ENCODE data around the gene FAM90A1.
A peak's percentile ranks its signal among the peaks of the same experiment; 100 is the strongest.
"Not testable (repeated sequence)": the region's sequence is repeated elsewhere in the genome, so short reads cannot be mapped to it uniquely, and the experiment has no call there.

FAM90A1 gene

DNA sequence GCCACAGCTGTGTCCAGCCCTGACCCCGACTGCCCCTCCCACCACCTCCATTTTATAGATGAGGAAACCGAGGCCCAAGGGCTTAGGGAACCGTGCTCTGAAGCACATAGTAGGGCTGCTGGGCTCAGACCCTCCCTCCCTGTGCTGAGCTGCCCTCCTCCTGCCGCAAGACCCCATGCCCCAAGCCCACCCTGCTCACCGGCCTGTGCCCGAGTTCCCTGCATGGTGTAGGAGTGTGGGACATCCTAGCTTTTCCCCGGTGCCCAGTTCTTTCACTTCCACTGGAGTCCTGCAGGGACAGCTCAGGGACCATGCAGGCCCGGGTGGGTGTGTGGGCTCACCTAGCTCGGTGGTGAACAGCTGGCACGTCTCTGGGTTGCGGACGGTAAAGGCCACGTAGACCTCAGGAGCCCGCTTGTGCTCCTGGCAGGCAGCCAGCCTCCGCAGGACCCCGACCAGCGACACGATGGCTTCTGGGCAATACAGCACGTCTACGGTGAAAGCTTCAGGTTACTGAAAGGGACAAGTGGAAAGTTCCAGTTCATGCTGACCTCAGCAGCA is 6.6 kb upstream of the FAM90A1 start:
- DNase-seq (ENCODE audit: low read depth) = not testable (repeated sequence)

DNA sequence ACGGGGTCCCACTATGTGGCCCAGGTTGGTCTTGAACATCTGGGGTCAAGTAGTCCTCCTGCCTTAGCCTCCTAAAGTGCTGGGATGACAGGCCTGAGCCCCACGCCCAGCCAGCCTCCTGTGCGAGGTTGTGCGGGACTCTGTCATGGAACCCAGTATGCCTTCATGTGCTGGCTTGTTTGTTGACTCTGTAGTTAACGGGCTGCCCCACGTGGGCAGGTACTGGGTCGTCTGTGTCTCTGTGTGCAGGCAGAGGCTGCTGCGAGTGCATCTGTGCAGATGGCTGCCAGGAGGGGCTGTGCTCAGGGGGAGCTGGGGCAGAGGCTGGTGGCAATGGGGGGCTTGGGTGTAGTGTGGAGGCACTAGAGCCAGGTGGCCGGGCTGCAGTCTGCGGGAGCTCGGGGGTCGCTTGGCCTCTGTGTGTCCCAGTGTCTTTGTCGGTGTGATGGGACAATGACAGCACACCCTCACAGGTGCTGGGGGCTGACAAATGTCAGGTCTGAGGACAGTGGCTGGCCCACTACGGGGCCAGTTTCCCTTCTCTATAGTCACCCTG is 6.0 kb upstream of the FAM90A1 start:
- DNase-seq (ENCODE audit: low read depth) = not testable (repeated sequence)

DNA sequence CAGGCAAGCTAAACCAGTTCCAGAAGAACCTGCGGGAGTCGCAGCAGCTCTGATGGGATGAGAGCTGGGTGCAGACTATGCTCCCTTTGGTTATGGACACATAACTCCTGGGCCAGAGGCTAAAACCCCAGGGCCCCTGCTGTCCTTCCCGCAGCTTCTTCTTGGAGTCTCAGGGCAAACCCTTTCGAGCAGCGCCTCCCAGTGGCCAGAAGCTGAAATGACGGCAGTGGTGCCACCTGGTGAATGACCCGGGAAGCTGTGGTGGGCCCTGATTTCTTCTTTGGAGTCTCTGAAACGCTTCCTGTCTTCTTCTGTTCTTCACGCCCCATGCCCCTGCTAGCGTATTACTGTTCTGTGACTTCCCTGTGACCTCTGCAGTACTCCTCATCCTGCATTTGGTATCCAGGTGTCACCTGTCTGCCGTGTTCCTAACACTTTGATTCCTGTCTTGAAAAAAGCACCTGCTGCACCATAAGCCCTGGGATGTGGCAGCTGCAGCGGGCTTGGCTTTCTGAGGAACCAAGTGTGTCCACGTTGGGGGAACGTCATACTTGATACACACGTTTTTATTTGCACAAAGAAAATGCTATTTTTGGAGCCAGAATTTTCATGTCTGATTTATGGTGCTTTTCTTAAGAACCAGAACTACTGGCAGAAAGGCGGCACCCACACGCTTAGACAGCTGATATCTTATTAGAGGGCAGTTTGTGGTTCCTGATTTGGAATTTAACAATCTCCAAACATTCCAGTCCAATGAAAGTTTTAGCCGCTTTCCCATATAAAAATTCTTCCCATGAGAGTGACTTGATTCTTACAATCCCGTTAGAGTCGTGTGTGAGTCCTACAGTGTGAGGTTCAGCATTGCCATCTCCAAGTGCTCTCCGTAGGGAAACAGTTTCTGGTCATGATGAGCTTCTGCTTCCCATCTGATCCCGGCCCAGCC is 4.5 kb upstream of the FAM90A1 start:
- peak; percentile 57 for DNase-seq (ENCODE audit: low read depth)

DNA sequence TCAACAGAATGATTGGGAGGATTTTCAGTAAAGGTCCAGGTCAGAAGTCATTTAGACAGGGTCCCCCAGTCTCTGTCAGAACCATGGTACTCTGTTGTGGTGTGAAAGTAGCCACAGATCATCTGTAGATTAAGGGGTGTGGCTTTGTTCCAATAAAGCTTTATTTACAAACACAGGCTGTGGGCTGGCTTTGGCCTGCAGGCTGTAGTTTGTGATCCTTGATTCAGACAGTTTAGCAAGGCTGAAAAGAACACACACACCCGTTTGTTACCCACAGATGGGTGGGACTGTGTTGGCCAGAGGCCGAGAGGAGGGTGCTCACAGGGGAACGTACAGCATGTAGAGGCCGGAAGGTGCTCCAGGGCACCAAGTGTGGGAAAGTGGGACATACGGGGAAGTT is 3.6 kb upstream of the FAM90A1 start:
- not testable (repeated sequence) for DNase-seq (ENCODE audit: low read depth)

DNA sequence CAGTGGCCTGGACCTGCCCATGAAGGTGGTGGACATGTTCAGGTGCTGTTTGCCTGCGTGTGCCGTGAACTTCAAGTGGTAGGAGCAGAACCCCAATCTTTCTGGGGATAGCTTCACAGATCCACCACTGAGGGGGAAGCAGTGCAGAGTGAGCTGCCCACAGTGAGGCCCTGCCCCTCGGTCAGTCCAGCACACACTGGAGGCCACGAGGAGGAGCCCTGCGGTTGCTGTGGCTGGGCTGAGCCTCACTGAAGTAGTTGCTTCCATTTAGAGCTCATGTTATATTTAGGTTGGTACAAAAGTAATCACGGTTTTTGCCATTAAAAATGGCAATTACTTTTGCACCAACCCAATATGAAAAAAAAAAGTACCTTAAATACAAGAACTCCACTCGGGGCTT is 2.1 kb upstream of the FAM90A1 start:
- DNase-seq (ENCODE audit: low read depth) = not testable (repeated sequence)

DNA sequence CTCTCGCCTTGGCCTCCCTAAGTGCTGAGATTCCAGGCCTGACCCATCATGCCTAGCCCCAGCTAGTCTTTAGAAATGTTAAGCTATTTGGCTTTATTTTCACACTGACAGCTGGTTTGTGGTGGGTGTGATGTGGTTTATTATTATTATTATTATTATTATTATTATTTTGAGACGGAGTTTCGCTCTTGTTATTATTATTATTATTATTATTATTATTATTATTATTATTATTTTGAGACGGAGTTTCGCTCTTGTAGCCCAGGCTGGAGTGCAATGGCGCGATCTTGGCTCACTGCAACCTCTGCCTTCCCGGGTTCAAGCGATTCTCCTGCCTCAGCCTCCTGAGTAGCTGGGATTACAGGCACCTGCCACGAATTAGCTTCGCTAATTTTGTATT is 1.2 kb upstream of the FAM90A1 start:
- not testable (repeated sequence) for DNase-seq (ENCODE audit: low read depth)

DNA sequence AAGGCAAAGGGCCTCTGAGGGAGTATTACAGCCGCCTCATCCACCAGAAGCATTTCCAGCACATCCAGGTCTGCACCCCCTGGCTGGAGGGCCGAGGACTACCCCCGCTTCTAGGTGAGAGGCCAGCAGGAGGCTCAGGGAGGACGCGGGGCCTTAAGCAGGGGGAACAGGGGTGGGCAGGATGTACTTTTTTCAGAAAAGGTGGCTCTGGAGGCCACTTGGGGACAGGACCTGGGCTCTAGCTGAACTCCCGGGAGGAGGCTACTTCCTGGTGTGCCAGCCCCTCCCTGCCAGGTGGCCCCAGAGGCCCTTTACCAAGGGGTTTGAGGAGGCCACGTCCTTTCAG is 287 bp upstream of the FAM90A1 start:
- DNase-seq (ENCODE audit: low read depth) = not testable (repeated sequence)

DNA sequence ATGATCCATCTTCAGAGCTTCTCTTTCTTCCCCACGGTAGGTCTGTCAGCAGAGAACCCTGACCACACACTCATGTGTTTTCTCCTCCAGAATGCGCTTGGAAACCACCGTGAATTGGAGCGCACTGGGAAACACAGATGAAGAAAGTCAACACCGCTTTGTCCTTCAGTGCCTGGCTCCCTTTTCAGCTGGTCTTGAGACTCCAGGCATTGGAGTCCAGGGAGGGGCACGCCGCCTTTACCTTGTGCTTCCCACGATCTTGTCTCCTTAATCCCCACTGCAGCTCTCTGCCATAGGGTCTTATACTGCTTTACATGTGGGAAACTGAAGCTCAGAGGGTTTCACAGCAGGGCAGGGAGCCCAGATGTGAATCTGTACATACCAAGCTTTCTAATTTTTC is 1.1 kb downstream of the FAM90A1 start:
- DNase-seq (ENCODE audit: low read depth) = no peak

DNA sequence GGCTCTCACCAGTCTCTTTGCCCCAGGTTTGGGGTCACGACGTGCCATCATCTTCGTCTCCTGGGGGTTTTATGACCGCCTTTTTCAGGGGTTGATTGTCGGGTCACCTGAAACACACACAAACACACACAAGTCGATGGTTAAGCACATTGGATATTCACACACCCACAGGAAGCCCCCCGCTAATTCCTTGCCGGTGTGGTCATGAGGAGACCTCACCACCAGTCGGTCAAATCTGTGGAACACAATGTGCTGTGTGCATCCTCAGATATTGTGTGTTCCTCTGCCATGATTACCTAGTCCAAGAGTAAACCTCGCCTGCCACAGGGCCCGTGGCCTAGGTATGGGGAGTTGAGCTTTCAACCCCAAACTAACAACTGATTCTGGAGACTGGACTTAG is 2.6 kb downstream of the FAM90A1 start:
- DNase-seq (ENCODE audit: low read depth) = not testable (repeated sequence)

DNA sequence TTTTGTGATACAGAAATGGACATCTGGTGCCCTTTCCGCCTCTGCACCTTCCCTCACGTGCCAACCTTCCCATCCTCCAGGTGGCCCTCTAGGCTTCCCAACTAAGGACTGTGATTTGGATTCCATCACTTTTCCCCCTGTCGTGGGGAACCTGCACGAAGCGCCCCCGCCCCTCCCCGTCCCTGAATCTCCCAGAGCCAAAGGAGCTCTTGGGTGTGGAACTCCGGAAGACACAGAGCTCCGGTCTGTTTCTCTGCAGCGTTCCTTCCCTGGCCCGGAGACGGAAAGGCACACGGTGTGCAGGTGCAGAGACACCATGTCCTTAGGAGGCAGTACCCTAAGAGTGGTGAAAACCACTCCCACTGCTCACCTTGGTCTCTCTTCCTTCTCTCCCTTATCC is 3.8 kb downstream of the FAM90A1 start:
- not testable (repeated sequence) for DNase-seq (ENCODE audit: low read depth)

DNA sequence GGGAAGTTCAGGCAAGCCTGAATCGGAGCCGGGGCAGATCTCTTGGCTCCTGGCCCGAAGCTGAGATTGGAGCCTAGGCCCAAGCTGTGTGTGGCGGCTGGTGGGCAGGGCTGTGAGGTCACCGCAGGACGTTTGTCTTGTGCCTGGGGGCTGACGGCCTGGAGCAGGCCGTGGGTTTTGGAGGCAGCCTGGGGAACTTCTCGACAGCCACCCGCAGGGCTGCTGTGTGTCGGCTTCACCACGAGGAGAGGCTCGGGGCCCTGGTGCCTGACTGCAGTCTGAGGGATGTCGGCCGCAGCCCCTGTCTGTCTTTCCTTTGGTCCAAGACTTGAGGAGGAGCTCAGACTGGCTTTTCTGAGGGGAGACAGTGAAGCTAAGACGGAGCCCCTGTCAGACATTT is 5.1 kb downstream of the FAM90A1 start:
- DNase-seq (ENCODE audit: low read depth) = not testable (repeated sequence)

DNA sequence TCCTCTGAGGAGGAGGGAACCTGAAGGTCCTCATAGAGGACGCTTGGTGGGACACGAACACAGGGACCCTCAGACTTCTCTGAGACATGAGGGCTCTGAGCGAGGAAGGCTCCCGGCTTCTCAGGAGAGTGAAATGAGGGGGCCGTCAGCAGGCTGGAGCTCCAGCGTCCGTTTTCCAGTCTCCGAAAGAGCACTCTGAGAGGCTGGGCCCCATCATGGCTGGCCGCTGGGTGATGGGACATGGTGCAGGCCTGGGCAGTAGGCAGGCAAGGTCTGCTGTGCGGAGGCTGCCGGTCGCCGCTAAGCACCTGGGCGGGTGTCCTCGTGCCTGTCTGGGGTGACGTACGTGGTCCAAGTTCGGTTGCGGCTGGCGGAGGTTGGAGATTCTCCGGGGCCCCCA is 5.6 kb downstream of the FAM90A1 start:
- not testable (repeated sequence) for DNase-seq (ENCODE audit: low read depth)

DNA sequence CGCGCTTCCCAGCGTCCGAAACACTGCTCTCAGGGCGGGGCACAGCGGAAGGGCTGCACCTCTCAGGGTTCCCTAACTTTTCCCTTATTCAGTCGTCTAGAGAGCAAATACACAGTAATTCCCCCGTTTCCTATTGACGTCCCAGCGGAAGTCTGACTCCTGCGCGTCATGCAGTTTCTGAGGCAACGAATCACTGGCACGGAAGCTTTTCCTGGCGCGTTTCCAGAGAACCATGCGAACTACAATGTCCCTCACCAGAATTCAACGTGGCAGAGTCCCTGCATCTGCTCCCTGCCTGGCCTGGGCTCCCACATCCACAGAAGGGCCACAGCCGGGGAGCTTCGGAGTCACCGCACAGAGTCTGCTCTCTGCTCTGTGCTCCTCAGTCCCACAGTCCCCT is 6.0 kb downstream of the FAM90A1 start:
- not testable (repeated sequence) for DNase-seq (ENCODE audit: low read depth)

DNA sequence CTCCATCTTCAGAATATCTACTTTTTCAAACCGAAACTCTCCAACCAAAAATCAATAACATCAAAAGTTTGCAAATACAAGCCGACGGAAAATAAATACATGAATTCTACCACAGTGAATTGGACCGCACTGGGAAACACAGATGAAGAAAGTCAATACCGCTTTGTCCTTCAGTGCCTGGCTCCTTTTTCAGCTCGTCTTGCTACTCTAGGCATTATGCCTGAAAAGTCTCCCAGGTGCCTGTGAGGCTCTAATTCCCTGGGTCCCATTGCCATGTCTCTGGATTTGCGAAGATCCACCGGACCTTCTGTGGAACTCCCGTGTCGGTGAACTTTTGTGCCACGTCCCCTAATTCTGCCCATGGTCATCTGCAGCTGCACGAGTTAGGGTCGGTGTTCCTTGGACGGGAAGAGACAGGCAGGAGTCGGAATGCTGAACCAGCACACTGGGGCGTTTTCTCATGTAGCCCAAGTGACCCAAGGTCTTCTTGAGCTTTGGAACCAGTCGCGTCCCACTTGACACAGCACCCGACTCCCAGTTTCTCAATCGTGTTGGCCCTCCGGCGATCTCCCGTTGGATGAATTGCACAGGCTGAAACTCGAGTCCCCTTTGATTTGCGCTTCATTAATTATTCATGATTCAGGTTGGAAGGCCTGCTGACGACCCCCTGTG is 8.6 kb downstream of the FAM90A1 start:
- DNase-seq (ENCODE audit: low read depth) = not testable (repeated sequence)

DNA sequence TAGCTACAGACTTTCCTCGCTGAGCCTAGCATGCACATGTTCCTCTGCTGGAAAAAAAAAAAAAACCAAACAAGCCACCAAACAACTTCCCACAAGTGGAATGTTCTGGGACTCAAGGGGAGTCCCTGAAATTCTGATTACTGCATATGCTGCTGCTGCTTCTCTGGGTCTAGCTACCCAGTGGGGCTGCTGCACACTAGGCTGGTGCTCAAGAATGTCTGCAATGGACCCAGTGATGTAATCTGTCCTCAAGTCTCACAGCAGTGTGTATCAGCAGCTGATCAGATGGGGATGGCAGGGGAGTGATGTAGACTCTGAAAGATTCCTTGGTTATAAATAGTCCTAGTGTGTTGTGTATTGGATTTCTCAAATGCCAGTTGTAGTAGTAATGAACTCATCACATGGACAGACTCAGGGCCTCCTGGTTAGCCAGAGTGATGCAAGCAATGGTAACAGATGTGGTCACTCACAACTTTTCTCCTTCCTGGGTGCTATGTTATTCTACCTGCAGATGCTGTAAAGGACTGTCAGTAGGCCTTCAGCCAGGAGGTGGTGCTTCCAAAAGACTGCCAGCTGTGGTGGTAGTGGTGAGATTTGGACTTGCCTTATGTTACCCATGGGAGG is 29.6 kb downstream of the FAM90A1 start:
- DNase-seq (ENCODE audit: low read depth) = not testable (repeated sequence)

DNA sequence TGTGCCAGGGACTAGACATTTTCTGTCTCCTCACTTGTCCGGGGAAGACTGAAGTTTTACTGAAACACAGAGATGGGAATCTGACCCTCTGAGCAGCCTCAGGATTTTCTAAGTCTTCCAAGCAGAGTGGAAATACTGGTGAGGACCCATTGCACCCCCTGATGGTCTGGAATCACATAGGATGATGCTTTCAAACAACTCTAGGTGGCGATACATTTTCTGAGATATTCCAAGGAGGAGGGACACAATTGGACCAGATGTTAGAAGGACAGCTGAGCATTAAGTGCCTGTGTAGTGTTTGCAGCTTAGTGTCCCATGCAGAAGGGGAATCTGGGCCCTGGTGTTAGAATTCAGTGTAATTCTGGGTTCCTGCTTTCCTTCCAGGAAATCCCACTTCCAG is 39.3 kb downstream of the FAM90A1 start:
- DNase-seq (ENCODE audit: low read depth) = not testable (repeated sequence)

DNA sequence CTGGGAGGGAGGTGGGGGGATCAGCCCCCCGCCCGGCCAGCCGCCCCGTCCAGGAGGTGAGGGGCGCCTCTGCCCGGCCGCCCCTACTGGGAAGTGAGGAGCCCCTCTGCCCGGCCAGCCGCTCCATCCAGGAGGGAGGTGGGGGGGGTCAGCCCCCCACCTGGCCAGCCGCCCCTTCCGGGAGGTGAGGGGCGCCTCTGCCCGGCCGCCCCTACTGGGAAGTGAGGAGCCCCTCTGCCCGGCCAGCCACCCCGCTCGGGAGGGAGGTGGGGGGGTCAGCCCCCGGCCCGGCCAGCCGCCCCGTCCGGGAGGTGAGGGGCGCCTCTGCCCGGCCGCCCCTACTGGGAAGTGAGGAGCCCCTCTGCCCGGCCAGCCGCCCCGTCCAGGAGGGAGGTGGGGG is 43.2 kb downstream of the FAM90A1 start:
- DNase-seq (ENCODE audit: low read depth) = not testable (repeated sequence)

DNA sequence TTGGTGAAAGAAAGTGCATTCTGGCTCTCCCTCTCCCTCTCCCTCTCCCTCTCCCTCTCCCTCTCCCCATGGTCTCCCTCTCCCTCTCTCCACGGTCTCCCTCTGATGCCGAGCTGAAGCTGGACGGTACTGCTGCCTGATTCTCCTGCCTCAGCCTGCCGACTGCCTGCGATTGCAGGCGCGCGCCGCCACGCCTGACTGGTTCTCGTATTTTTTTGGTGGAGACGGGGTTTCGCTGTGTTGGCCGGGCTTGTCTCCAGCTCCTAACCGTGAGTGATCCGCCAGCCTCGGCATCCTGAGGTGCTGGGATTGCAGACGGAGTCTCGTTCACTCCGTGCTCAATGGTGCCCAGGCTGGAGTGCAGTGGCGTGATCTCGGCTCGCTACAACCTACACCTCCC is 44.1 kb downstream of the FAM90A1 start:
- DNase-seq (ENCODE audit: low read depth) = not testable (repeated sequence)

DNA sequence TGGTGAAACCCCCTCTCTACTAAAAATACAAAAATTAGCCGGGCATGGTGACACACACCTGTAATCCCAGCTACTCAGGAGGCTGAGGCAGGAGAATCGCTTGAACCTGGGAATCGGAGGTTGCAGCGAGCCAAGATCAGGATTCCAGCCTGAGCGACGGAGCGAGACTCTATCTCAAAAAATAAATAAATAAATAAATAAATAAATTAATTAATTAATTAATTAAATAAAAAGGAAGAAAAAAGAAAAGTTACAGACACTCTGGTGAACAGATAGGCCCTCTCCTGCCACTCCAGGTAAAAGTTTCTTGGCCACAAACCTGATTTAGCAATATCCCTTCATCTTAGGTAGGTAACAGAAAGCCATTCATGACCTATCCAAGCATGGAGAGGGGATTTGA is 44.5 kb downstream of the FAM90A1 start:
- DNase-seq (ENCODE audit: low read depth) = not testable (repeated sequence)

DNA sequence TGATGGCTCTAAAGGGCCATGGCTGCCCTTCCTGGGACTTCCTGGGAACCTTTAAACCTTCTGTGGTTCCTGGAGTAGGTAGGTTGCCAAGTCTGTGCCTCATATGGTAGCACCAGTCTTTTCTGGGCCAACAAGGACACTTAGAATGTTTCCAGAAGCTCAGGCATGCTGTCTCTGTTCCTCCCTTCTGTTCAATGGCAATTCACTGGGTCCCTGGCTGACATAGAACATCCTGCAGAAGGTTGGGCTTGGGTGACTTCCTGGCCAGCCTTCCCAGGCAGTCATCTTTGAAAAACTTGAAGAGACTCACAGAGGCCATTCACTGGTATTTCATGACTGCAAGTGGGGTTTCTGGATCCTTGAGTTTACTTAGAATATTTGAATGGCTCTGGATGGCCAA is 46.1 kb downstream of the FAM90A1 start:
- DNase-seq (ENCODE audit: low read depth) = not testable (repeated sequence)

DNA sequence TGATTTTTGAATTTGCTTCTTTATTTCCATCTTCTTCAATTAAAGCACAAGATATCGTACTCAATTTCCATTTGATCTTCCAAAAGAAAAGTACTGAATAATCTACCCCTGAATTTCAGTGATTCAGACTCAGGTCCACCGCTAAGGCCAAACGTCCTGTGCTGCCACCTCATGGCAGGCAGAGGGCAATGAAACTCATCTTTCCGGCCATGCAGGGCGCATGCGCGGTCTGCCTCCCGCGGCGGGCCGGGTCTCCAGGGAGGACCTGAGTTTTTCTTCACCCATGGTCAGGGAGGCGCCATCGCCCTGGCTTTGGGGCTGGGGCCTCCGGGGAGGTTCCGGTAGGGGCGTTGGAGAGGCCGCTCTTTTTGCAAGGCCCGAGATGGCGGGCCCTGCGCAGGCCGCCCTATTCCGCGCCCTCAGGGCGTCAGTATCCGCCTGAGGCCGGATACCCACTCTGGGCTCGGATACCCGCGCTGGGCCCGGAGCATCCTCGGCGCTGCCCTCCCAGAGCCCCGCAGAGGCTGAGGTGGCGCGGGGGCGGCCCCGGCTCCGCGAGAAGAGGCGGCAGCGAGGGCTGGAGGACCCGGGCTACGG is 47.3 kb downstream of the FAM90A1 start:
- peak; percentile 63 for DNase-seq (ENCODE audit: low read depth)

DNA sequence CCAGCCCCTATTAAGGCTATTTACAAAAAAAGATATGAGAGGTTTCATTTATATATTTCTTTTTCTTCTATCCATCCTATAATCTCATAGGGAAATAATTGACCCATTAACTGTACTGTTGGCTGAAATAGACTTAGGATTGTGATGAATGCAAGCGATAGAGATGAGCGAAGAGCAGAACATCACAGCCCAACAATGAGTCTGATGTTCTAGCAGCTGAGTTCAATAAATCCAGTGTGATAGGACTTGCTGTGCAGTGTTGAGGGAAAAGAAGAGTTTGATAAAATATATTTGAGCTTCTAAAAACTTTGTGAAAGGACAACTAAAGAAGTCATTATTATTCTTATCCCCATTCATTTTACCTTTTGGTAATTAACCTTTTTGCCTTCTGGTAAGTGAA is 54.5 kb downstream of the FAM90A1 start:
- DNase-seq (ENCODE audit: low read depth) = not testable (repeated sequence)
